Activated T-cell treated with anti-CD3 and anti-CD28 coated beads, Interleukin-2, amount 50 U/mL, for 4 hours (primary cell): Measurements from ENCODE around the gene RPH3AL. TPM values are rescaled to one million over a fixed set of nuclear protein-coding genes. Genes with fewer than 3 reads are reported as not detected.
"Not testable (repeated sequence)": the region's sequence is repeated elsewhere in the genome, so short reads cannot be mapped to it uniquely, and the experiment has no call there.

Source experiments
- ATAC-seq, 2 donors: fragments of 200-7000 bp; cut with Tn5 transposase; one replicate each; pipeline ENCODE4 v1.10.0; 2021
- DNase-seq: peaks from one replicate; pipeline ENCODE4 v3.0.0-alpha.2; 2020
- H3K27me3 Mint-ChIP-seq: one replicate; pipeline ENCODE4 v1.8.0; 2021; ENCODE audit warnings: low read depth, mixed read lengths
- H3K36me3 Mint-ChIP-seq: one replicate; pipeline ENCODE4 v1.8.0; 2022; ENCODE audit warnings: mixed read lengths; ENCODE audit not compliant: insufficient read depth
- H3K4me1 Mint-ChIP-seq: one replicate; pipeline ENCODE4 v1.8.0; 2021; ENCODE audit warnings: low read depth, mixed read lengths
- H3K4me3 Mint-ChIP-seq: one replicate; pipeline ENCODE4 v1.8.0; 2021; ENCODE audit warnings: mild to moderate bottlenecking, moderate library complexity, mixed read lengths
- H3K9me3 Mint-ChIP-seq: one replicate; pipeline ENCODE4 v1.8.0; 2021; ENCODE audit warnings: mixed read lengths
- total RNA-seq, 3 donors: library from RNA; stranded (reverse); gene quantifications; one replicate each; pipeline ENCODE4 v1.2.1, GENCODE V29; 2021

The RPH3AL gene
- total RNA-seq, 3 donors from 2014 or later: 1.3 to 2.2 (median 1.9) TPM

- Mint-ChIP-seq H3K4me3 (no peak overlapping the region), H3K9me3 (no peaks in the 10 kb centered on the region), H3K36me3 (no peaks in the 10 kb centered on the region), H3K27me3 (no peaks in the 10 kb centered on the region), H3K4me1 (peaks cover 15% of the 10 kb centered on the region)
- no peak for DNase-seq
- ATAC-seq: no peak
Measured at GRCh38 chr17:326010-326621, 26.5 kb downstream of the RPH3AL start.

- ATAC-seq: no peak
- no peaks in the 10 kb centered on the region for H3K36me3 Mint-ChIP-seq
- H3K4me1 Mint-ChIP-seq: peaks cover 8% of the 10 kb centered on the region
- no peak for DNase-seq
- no peak overlapping the region for H3K4me3 Mint-ChIP-seq
- no peaks in the 10 kb centered on the region for H3K9me3 Mint-ChIP-seq
- no peaks in the 10 kb centered on the region for H3K27me3 Mint-ChIP-seq
Measured at GRCh38 chr17:325270-326009, 27.2 kb downstream of the RPH3AL start.

- Mint-ChIP-seq H3K27me3 (no peaks in the 10 kb centered on the region), H3K4me1 (no peaks in the 10 kb centered on the region), H3K4me3 (no peak overlapping the region), H3K36me3 (no peaks in the 10 kb centered on the region), H3K9me3 (no peaks in the 10 kb centered on the region)
- ATAC-seq (no peak), DNase-seq (no peak)
Measured at GRCh38 chr17:323721-324571, 28.7 kb downstream of the RPH3AL start.

GRCh38 chr17:323181-323580 is 29.4 kb downstream of the RPH3AL start:
- no peak for ATAC-seq
- H3K4me1 Mint-ChIP-seq: no peaks in the 10 kb centered on the region
- no peaks in the 10 kb centered on the region for H3K9me3 Mint-ChIP-seq
- H3K27me3 Mint-ChIP-seq: no peaks in the 10 kb centered on the region
- H3K4me3 Mint-ChIP-seq: no peak overlapping the region
- H3K36me3 Mint-ChIP-seq: peaks cover 2% of the 10 kb centered on the region
- DNase-seq: no peak

- H3K4me3 Mint-ChIP-seq: no peak overlapping the region
- ATAC-seq (no peak), DNase-seq (no peak)
- peaks cover 2% of the 10 kb centered on the region for H3K36me3 Mint-ChIP-seq
- no peaks in the 10 kb centered on the region for H3K27me3 Mint-ChIP-seq
- H3K4me1 Mint-ChIP-seq: no peaks in the 10 kb centered on the region
- no peaks in the 10 kb centered on the region for H3K9me3 Mint-ChIP-seq
Measured at GRCh38 chr17:322006-322780, 30.4 kb downstream of the RPH3AL start.

GRCh38 chr17:321386-321941 is 31.1 kb downstream of the RPH3AL start:
- Mint-ChIP-seq H3K4me3 (no peak overlapping the region), H3K9me3 (no peaks in the 10 kb centered on the region), H3K36me3 (peaks cover 2% of the 10 kb centered on the region)

GRCh38 chr17:320809-321385 is 31.7 kb downstream of the RPH3AL start:
- H3K36me3 Mint-ChIP-seq: peaks cover 2% of the 10 kb centered on the region
- no peaks in the 10 kb centered on the region for H3K9me3 Mint-ChIP-seq
- H3K4me3 Mint-ChIP-seq: no peak overlapping the region
- no peak for ATAC-seq
- no peaks in the 10 kb centered on the region for H3K27me3 Mint-ChIP-seq
- no peak for DNase-seq
- H3K4me1 Mint-ChIP-seq: no peaks in the 10 kb centered on the region

More at GRCh38 chr17:321386-321941, 31.1 kb downstream of the RPH3AL start:
- no peaks in the 10 kb centered on the region for H3K27me3 Mint-ChIP-seq
- H3K4me1 Mint-ChIP-seq: no peaks in the 10 kb centered on the region
- DNase-seq: no peak
- ATAC-seq: no peak

GRCh38 chr17:320139-320538 is 32.5 kb downstream of the RPH3AL start:
- ATAC-seq (no peak), DNase-seq (no peak)
- no peaks in the 10 kb centered on the region for H3K27me3 Mint-ChIP-seq
- H3K9me3 Mint-ChIP-seq: no peaks in the 10 kb centered on the region
- peaks cover 2% of the 10 kb centered on the region for H3K36me3 Mint-ChIP-seq
- H3K4me1 Mint-ChIP-seq: no peaks in the 10 kb centered on the region
- no peak overlapping the region for H3K4me3 Mint-ChIP-seq

GRCh38 chr17:319266-319665 is 33.3 kb downstream of the RPH3AL start:
- Mint-ChIP-seq H3K9me3 (no peaks in the 10 kb centered on the region), H3K36me3 (peaks cover 2% of the 10 kb centered on the region), H3K4me3 (no peak overlapping the region), H3K4me1 (no peaks in the 10 kb centered on the region), H3K27me3 (no peaks in the 10 kb centered on the region)
- no peak for ATAC-seq
- DNase-seq: no peak

- not testable (repeated sequence) for H3K27me3 Mint-ChIP-seq, H3K4me3 Mint-ChIP-seq, H3K9me3 Mint-ChIP-seq, H3K4me1 Mint-ChIP-seq, ATAC-seq, DNase-seq, H3K36me3 Mint-ChIP-seq
Measured at GRCh38 chr17:317070-317469, 35.5 kb downstream of the RPH3AL start.

- not testable (repeated sequence) for DNase-seq, H3K4me1 Mint-ChIP-seq, H3K36me3 Mint-ChIP-seq, H3K4me3 Mint-ChIP-seq, H3K9me3 Mint-ChIP-seq, H3K27me3 Mint-ChIP-seq, ATAC-seq
Measured at GRCh38 chr17:315399-315798, 37.2 kb downstream of the RPH3AL start.

- H3K36me3 Mint-ChIP-seq, ATAC-seq, H3K4me1 Mint-ChIP-seq, H3K4me3 Mint-ChIP-seq, DNase-seq, H3K9me3 Mint-ChIP-seq, H3K27me3 Mint-ChIP-seq: not testable (repeated sequence)
Measured at GRCh38 chr17:314614-314944, 38.0 kb downstream of the RPH3AL start.

- Mint-ChIP-seq H3K4me3 (no peak overlapping the region), H3K9me3 (no peaks in the 10 kb centered on the region), H3K4me1 (no peaks in the 10 kb centered on the region), H3K27me3 (no peaks in the 10 kb centered on the region), H3K36me3 (peaks cover 2% of the 10 kb centered on the region)
- ATAC-seq (no peak), DNase-seq (no peak)
Measured at GRCh38 chr17:313911-314613, 38.5 kb downstream of the RPH3AL start.
